WTC11 (cell line): ENCODE results near the gene DNAJC16. TPM values are rescaled to one million over a fixed set of nuclear protein-coding genes. Genes with fewer than 3 reads are reported as not detected.

ENCODE experiments used
- ATAC-seq: fragments of 200-7000 bp; cut with Tn5 transposase; 2 replicates; pipeline ENCODE4 v1.10.0; 2021; ENCODE audit warnings: mild to moderate bottlenecking, moderate library complexity
- CTCF ChIA-PET: fragments of 300-600 bp; sonication (Branson Sonifier 250); formaldehyde crosslinking; loops from one replicate; lab custom pipeline; 2021; ENCODE audit warnings: antibody characterized with exemption; lab: Charles Lee
- POLR2A ChIA-PET: fragments of 350-600 bp; sonication (Branson Sonifier 250); formaldehyde crosslinking; loops from one replicate; lab custom pipeline; 2021; ENCODE audit warnings: antibody characterized with exemption; lab: Charles Lee
- DNase-seq: peaks from one replicate; pipeline ENCODE4 v3.0.0; 2021; ENCODE audit warnings: low spot score
- H3K27ac Mint-ChIP-seq: 2 replicates; pipeline ENCODE4 v1.8.0; 2021; ENCODE audit warnings: mixed read lengths
- H3K27me3 Mint-ChIP-seq: 2 replicates; pipeline ENCODE4 v1.8.0; 2021; ENCODE audit warnings: low read depth, mild to moderate bottlenecking, moderate library complexity, mixed read lengths
- H3K36me3 Mint-ChIP-seq: 2 replicates; pipeline ENCODE4 v1.8.0; 2021; ENCODE audit warnings: mixed read lengths
- H3K4me1 Mint-ChIP-seq: 2 replicates; pipeline ENCODE4 v1.8.0; 2022; ENCODE audit warnings: mixed read lengths
- H3K4me3 Mint-ChIP-seq: 2 replicates; pipeline ENCODE4 v1.8.0; 2021; ENCODE audit warnings: mild to moderate bottlenecking, moderate library complexity, mixed read lengths
- H3K9me3 Mint-ChIP-seq: 2 replicates; pipeline ENCODE4 v1.8.0; 2021; ENCODE audit warnings: mixed read lengths
- ATF6 ChIP-seq: sonication (generic); formaldehyde crosslinking; IDR thresholded peaks from 2 replicates; pipeline ENCODE4 v1.8.1; 2023; ENCODE audit warnings: mild to moderate bottlenecking, missing genetic modification reagents
- E2F1 ChIP-seq: sonication (generic); formaldehyde crosslinking; IDR thresholded peaks from 2 replicates; pipeline ENCODE4 v1.8.0; 2022; ENCODE audit warnings: mild to moderate bottlenecking, missing genetic modification reagents
- ETV6 ChIP-seq: sonication (generic); formaldehyde crosslinking; IDR thresholded peaks from 2 replicates; pipeline ENCODE4 v1.8.1; 2022; ENCODE audit warnings: mild to moderate bottlenecking, missing genetic modification reagents
- IRF2 ChIP-seq: sonication (generic); formaldehyde crosslinking; IDR thresholded peaks from 2 replicates; pipeline ENCODE4 v1.8.0; 2022; ENCODE audit warnings: low read depth, missing genetic modification reagents, borderline replicate concordance
- MYBL2 ChIP-seq: sonication (generic); formaldehyde crosslinking; IDR thresholded peaks from 2 replicates; pipeline ENCODE4 v1.8.1; 2023; ENCODE audit warnings: mild to moderate bottlenecking, moderate library complexity, missing genetic modification reagents
- SP1 ChIP-seq: sonication (generic); formaldehyde crosslinking; conservative IDR thresholded peaks from 2 replicates; pipeline ENCODE4 v1.8.1; 2022; ENCODE audit warnings: missing genetic modification reagents
- ZNF121 ChIP-seq: sonication (generic); formaldehyde crosslinking; IDR thresholded peaks from 2 replicates; pipeline ENCODE4 v1.8.0; 2023; ENCODE audit warnings: missing genetic modification reagents
- ZNF317 ChIP-seq: sonication (generic); formaldehyde crosslinking; IDR thresholded peaks from 2 replicates; pipeline ENCODE4 v1.8.1; 2023; ENCODE audit warnings: low read depth, mild to moderate bottlenecking, moderate library complexity, missing genetic modification reagents, borderline replicate concordance
- ZNF423 ChIP-seq: fragments of 250-450 bp; sonication (Bioruptor Pico); IDR thresholded peaks from 2 replicates; pipeline ENCODE4 v2.1.2; 2022; ENCODE audit warnings: mild to moderate bottlenecking, moderate library complexity
- ZNF532 ChIP-seq: fragments of 250-450 bp; sonication (Bioruptor Pico); IDR thresholded peaks from 2 replicates; pipeline ENCODE4 v1.9.0; 2021; ENCODE audit warnings: mild to moderate bottlenecking, borderline replicate concordance
- total RNA-seq: library from RNA; stranded (reverse); gene quantifications from 3 replicates; pipeline ENCODE4 v1.2.3, GENCODE V29; 2021
- TF ChIP-seq, protein P1 (sequence below): sonication (generic); formaldehyde crosslinking; conservative IDR thresholded peaks from 2 replicates; pipeline ENCODE4 v1.8.1; 2023; ENCODE audit warnings: mild to moderate bottlenecking, low read depth, missing genetic modification reagents, moderate library complexity
- TF ChIP-seq, protein P2 (sequence below): sonication (generic); formaldehyde crosslinking; IDR thresholded peaks from 2 replicates; pipeline ENCODE4 v1.8.1; 2022; ENCODE audit warnings: low read depth, mild to moderate bottlenecking, moderate library complexity, missing genetic modification reagents, borderline replicate concordance
- TF ChIP-seq, protein P3 (sequence below): sonication (generic); formaldehyde crosslinking; IDR thresholded peaks from 2 replicates; pipeline ENCODE4 v1.8.1; 2023; ENCODE audit warnings: mild to moderate bottlenecking, missing genetic modification reagents, moderate library complexity

DNAJC16 gene
- total RNA-seq, 1 experiment from 2014 or later = 16.4 TPM

GRCh38 chr1:15620155-15620545 lies 93.5 kb downstream of the DNAJC16 start:
- Mint-ChIP-seq H3K27ac (no peak overlapping the region), H3K4me3 (no peak overlapping the region), H3K9me3 (no peaks in the 10 kb centered on the region), H3K36me3 (no peaks in the 10 kb centered on the region), H3K27me3 (no peaks in the 10 kb centered on the region), H3K4me1 (peaks cover 36% of the 10 kb centered on the region)
- DNase-seq = no peak
- ChIA-PET CTCF (no interaction called here), POLR2A (no interaction called here)
- ATAC-seq = no peak
- TF ChIP-seq ZNF423 (no peak), ATF6 (no peak), ETV6 (CRISPR knock-in tag) (no peak), MYBL2 (no peak), IRF2 (CRISPR knock-in tag) (no peak), ZNF317 (CRISPR knock-in tag) (no peak), E2F1 (CRISPR knock-in tag) (no peak), ZNF121 (CRISPR knock-in tag) (no peak), SP1 (CRISPR knock-in tag) (no peak), ZNF532 (CRISPR knock-in tag) (no peak)
- TF ChIP-seq, protein P1, sequence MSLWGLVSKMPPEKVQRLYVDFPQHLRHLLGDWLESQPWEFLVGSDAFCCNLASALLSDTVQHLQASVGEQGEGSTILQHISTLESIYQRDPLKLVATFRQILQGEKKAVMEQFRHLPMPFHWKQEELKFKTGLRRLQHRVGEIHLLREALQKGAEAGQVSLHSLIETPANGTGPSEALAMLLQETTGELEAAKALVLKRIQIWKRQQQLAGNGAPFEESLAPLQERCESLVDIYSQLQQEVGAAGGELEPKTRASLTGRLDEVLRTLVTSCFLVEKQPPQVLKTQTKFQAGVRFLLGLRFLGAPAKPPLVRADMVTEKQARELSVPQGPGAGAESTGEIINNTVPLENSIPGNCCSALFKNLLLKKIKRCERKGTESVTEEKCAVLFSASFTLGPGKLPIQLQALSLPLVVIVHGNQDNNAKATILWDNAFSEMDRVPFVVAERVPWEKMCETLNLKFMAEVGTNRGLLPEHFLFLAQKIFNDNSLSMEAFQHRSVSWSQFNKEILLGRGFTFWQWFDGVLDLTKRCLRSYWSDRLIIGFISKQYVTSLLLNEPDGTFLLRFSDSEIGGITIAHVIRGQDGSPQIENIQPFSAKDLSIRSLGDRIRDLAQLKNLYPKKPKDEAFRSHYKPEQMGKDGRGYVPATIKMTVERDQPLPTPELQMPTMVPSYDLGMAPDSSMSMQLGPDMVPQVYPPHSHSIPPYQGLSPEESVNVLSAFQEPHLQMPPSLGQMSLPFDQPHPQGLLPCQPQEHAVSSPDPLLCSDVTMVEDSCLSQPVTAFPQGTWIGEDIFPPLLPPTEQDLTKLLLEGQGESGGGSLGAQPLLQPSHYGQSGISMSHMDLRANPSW = no peak
- TF ChIP-seq, protein P2, sequence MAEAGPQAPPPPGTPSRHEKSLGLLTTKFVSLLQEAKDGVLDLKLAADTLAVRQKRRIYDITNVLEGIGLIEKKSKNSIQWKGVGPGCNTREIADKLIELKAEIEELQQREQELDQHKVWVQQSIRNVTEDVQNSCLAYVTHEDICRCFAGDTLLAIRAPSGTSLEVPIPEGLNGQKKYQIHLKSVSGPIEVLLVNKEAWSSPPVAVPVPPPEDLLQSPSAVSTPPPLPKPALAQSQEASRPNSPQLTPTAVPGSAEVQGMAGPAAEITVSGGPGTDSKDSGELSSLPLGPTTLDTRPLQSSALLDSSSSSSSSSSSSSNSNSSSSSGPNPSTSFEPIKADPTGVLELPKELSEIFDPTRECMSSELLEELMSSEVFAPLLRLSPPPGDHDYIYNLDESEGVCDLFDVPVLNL = no peak
- TF ChIP-seq, protein P3, sequence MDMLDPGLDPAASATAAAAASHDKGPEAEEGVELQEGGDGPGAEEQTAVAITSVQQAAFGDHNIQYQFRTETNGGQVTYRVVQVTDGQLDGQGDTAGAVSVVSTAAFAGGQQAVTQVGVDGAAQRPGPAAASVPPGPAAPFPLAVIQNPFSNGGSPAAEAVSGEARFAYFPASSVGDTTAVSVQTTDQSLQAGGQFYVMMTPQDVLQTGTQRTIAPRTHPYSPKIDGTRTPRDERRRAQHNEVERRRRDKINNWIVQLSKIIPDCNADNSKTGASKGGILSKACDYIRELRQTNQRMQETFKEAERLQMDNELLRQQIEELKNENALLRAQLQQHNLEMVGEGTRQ (CRISPR knock-in tag) = no peak
